Measurements from ENCODE around the gene CAPN12.
A peak's percentile ranks its signal among the peaks of the same experiment; 100 is the strongest.
"Not testable (repeated sequence)": the region's sequence is repeated elsewhere in the genome, so short reads cannot be mapped to it uniquely, and the experiment has no call there.

CAPN12 gene

GRCh38 chr19:38744298-38744681 is at the start of gene CAPN12:
Gene CAPN12 (minus strand): TSS chr19:38744474. CDS start chr19:38744165, 309 bp downstream.
- no peak for DNase-seq (ENCODE audit: low spot score)

DNA sequence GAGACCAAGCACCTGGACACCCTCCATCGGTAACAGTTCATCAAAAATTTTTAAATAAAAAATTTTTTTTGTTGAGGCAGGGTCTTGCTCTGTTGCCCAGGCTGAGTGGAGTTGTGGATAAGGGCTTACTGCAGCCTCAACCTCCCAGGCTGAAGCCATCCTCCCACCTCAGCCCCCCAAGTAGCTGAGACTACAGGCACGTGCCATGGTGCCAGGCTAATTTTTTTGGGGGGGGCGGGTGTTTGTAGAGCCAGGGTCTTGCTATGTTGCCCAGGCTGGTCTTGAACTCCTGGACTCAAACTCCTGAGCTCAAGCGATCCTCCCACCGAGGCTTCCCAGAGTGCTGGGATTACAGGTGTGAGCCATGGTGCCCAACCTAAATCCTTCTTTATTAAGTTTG is 49.4 kb upstream of the CAPN12 start:
- no peak for DNase-seq (ENCODE audit: low spot score)

DNA sequence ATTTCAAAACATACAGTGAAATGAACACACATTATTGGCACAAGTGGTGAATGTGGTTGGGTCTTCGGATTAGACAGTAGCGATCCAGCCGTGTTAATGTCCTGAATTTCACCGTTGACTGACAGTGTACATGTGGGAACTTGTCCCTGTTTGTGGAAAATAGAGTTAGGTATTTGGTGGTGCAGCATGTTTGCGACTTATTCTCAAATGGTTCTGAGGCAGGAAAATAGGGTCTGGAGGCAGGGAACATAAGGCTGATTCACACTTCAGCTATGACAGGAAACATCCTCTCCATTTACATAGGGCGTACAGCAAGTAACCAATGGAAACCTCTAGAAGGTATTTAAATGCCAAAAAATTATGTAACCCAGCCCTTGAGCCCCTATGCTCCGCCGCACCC is 48.9 kb upstream of the CAPN12 start:
- peak; percentile 3 for DNase-seq (ENCODE audit: low spot score)

DNA sequence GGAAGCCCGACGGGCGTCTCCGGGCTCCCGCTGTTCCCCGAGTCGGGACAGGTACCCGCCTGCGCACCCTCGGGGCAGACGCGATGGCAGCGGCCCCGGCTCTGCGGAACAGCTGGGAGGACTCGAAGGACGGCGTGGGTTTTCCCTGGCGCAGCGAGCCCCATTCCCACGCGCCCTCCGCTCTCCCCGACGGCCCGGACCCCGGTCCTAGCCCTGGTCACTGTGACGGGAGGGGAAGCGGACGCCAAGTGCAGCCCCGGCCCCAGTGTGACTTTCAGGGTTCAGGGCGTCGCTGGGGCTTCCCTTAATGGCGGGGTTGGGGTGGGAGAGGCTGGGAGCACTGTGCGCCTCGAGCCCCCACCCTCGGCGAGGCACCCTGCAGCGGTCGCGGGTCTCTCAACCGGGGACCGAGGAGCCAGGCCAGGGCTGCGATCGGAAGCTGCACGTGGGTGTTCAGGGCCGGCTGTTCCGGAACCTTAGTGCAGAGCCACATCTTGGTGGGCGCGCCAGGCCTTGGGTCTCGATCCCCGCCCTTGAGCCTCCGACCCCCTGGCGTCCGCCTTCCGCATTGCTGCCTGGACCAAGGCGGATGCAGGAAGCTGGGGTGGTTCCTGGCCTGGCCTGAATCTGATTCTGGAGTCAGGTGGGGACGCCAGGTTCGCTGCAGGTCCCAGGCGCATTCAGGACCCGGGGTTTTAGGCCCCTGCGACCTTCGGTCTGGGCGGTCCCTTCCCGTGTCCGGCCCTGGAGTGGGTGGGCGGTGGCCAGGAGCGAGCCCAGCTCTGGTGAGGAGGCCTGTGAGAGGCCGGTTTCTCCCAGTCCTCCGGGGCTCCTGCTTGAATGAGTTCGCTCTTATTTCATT is 48.2 kb upstream of the CAPN12 start:
- DNase-seq (ENCODE audit: low spot score): peak; percentile 54

DNA sequence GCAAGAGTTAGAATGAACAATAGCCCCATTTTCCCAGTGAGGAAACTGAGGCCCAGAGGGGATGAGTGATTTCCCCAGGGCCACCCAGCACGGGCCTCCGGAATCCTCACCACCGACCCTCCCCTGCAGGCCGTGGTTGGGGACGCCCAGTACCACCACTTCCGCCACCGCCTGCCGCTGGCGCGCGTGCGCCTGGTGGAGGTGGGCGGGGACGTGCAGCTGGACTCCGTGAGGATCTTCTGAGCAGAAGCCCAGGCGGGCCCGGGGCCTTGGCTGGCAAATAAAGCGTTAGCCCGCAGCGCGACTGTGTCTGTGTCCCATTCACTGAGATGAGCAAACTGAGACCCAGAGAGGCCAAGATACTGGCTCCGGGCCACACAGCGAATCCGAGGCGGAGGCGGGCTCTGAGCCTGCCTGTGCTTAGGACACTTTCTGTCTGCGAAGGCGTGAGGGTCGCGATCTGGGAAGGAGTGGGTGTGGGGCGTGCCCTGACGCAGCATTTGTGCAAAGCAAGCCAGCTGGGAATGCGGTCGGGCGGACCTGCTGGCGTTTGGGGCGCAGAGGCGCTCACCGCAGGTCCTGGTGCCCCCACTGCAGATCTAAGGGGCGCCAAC is 47.3 kb upstream of the CAPN12 start:
- not testable (repeated sequence) for DNase-seq (ENCODE audit: low spot score)

- DNase-seq (ENCODE audit: low spot score): not testable (repeated sequence)
Observed at GRCh38 chr19:38790507-38791403, 46.5 kb upstream of the CAPN12 start.

GRCh38 chr19:38788478-38789243 is 44.4 kb upstream of the CAPN12 start, which contains the start of gene LGALS7B:
Gene LGALS7B (plus strand): TSS chr19:38789200. CDS start chr19:38789227, 27 bp downstream.
- peak; percentile 2 for DNase-seq (ENCODE audit: low spot score)

- peak; percentile 3 for DNase-seq (ENCODE audit: low spot score)
Observed at GRCh38 chr19:38786572-38787265, 42.4 kb upstream of the CAPN12 start.

- not testable (repeated sequence) for DNase-seq (ENCODE audit: low spot score)
Observed at GRCh38 chr19:38786061-38786460, 41.8 kb upstream of the CAPN12 start.

GRCh38 chr19:38785187-38785699 is 41.0 kb upstream of the CAPN12 start:
- no peak for DNase-seq (ENCODE audit: low spot score)

GRCh38 chr19:38784224-38784623 is 40.0 kb upstream of the CAPN12 start:
- DNase-seq (ENCODE audit: low spot score): no peak

DNA sequence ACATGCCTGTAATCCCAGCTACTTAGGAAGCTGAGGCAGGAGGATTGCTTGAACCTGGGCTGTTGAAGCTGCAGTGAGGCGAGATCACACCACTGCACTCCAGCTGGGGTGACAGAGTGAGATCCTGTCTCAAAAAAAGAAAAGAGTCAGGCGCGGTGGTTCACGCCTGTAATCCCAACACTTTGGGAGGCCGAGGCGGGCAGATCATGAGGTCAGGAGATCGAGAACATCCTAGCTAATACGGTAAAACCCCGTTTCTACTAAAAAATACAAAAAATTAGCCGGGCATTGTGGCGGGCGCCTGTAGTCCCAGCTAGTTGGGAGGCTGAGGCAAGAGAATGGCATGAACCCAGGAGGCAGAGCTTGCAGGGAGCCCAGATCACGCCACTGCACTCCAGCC is 37.9 kb upstream of the CAPN12 start:
- not testable (repeated sequence) for DNase-seq (ENCODE audit: low spot score)

DNA sequence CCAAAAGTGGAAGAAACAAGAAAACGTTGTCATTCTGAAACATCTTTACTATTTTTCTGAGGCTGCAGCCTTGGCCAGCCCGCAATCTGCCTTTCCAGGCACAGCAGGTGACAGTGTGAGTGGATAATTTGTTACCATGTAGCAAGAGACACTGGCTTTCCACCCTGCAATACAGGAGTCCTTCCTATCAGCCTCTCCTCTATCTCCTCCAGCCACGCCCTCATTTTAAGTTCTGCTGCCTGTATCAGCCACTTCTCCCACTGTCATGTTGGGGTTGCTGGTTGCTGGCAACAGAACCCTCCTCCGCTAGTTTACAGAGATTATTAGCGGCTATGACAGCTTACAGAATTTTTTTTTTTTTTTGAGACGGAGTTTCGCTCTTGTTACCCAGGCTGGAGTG is 36.8 kb upstream of the CAPN12 start:
- no peak for DNase-seq (ENCODE audit: low spot score)

GRCh38 chr19:38780443-38780842 is 36.2 kb upstream of the CAPN12 start:
- no peak for DNase-seq (ENCODE audit: low spot score)

GRCh38 chr19:38778733-38779132 is 34.5 kb upstream of the CAPN12 start:
- peak; percentile 5 for DNase-seq (ENCODE audit: low spot score)

- DNase-seq (ENCODE audit: low spot score): peak; percentile 3
Observed at GRCh38 chr19:38774181-38774950, 30.1 kb upstream of the CAPN12 start.

DNA sequence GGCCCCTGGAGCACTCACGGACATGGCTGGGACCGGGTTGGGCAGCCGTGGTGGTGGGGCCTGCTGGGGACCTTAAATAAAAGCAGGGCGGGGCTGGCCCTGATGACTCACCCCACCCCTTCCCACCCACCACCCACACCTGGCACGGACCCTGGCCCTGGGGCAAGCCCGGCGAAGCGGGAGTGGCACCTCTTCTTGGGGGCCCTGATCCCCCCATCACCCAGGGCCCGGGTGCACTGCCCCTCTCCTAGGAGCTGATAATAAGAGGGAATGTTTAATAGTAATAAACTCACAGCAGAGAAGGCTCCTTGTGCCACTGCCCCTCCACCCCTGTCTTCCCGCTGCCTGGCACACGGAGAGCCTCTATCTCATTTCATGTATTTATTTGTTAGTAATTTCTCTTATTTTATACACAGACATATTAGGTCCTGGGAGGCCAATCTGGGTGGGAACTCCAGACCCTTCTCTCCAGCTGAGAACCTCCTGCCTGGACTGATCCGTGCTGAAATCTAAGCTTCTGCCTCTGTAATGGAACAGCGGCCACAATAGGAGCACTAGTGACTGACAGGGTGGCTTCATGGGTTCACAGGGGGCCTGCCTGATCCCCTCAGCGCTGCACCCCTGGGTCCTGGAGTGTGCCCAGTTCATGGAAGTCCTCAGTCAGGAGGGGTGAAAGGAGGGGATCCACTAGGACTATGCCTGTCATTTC is 29.3 kb upstream of the CAPN12 start, which contains the start of gene LGALS7:
TSS of gene LGALS7 (minus strand) at position 49 of the 709 bp plus-strand sequence. CDS start at position 24, 25 bp downstream.
- DNase-seq (ENCODE audit: low spot score): peak; percentile 3

DNA sequence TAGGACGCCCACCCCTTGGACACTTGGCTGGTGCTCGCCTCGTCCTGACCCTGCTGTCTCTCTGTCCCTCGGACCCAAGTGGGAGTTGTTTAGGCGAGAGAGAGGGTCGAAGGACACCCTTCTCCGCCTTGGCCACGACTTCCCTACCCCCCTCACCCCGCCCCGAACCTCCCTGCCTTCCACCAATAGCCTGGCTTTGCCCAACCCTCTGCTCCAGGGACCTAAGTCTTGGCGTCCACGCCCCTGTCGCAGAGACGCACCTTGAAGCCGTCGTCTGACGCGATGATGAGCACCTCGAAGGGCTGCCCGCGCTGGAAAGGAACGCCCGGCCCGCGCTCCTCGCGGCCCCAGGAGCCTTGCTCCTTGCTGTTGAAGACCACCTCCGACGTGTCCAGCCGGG is 27.3 kb upstream of the CAPN12 start:
- DNase-seq (ENCODE audit: low spot score): not testable (repeated sequence)

DNA sequence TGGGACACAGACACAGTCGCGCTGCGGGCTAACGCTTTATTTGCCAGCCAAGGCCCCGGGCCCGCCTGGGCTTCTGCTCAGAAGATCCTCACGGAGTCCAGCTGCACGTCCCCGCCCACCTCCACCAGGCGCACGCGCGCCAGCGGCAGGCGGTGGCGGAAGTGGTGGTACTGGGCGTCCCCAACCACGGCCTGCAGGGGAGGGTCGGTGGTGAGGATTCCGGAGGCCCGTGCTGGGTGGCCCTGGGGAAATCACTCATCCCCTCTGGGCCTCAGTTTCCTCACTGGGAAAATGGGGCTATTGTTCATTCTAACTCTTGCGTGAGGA is 26.6 kb upstream of the CAPN12 start:
- not testable (repeated sequence) for DNase-seq (ENCODE audit: low spot score)

Data from iPS-NIHi11 (cell line).